CD1c-positive myeloid dendritic cell (primary cell): ENCODE data around the gene NCOA7.
"Not testable (repeated sequence)": the region's sequence is repeated elsewhere in the genome, so short reads cannot be mapped to it uniquely, and the experiment has no call there.

Source experiments
- DNase-seq: peaks from one replicate; pipeline ENCODE4 v3.0.0-alpha.2; 2016; ENCODE audit errors: extremely low spot score

The NCOA7 gene

DNA sequence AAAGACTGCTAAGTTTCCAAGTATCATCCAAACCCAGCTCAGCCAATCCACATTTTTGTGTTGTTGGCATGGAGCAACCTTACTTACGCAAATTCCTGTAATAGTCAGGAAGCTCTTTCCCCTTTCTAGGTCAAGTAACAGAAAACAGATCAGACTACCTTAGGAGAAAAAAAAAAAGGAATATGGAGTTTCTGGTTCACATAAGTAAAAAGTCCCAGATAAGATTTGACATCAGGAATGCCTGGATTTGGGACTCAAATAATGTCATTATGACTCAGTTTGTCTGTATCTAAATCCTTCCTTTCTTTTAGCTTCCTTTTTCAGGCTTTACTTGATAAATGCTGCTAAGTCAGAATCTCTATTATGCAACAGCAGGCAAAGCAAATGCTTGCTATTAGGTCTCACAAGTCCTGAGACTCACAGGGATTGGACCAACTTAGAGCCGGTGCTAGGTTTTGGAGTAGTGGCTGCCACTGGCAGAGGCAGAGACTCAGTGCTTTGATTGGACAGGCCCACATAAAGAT is 44.5 kb downstream of the NCOA7 start:
- DNase-seq = peak; percentile 33

DNA sequence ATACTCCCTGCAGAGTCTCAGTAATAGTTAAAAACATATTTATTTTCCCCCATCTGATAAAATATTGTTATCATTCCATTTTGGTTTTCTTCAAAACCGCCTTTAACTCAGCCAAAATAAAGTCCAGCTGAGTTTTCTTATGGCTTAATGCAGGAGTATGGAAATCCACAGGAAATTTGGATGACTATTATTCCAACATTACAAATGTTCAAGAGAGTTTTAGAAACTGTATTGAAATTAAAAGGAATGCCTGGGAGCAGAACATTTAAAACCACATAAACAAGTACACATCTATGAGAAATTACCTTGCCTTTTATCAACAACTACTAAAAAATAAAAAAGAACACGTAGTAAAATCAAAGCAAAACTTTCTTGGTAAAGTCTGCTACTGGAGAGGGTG is 45.7 kb downstream of the NCOA7 start:
- DNase-seq = no peak

- DNase-seq = no peak
Measured at GRCh38 chr6:125839471-125839870, 48.7 kb downstream of the NCOA7 start.

GRCh38 chr6:125839879-125840278 is 49.1 kb downstream of the NCOA7 start:
- no peak for DNase-seq

DNA sequence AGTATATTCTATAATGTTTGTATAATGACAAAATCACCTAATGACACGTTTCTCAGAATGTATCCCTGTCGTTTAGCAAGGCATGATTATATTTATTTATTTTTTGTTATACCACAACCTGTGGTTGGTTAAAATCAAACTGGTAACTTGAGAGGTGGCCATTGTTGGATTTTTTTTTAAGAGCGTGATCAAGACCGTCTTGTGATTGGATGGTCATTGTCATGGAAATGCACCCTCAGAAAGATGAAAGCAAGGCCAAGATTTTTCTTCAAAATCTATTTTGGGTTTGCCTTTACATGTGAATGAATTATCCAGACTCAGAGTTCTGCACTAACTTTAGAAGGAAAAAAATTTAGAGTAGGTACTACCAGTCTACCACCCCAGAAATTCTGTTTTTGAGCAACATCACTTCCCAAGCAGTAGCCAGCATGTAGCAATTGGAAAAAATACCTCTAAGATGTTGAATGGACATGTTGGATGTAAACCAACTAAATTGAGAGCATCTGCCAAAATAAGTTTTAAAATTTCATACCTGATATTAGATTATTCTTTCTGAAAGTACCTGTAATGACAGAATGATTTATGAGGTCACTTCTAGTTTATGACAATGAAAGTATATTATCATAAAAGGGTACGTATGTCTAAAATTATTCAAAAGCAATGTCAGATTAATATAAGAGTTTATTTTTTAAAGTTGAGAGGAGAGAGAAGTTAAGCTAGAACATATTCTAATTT is 50.8 kb downstream of the NCOA7 start:
- DNase-seq = no peak

DNA sequence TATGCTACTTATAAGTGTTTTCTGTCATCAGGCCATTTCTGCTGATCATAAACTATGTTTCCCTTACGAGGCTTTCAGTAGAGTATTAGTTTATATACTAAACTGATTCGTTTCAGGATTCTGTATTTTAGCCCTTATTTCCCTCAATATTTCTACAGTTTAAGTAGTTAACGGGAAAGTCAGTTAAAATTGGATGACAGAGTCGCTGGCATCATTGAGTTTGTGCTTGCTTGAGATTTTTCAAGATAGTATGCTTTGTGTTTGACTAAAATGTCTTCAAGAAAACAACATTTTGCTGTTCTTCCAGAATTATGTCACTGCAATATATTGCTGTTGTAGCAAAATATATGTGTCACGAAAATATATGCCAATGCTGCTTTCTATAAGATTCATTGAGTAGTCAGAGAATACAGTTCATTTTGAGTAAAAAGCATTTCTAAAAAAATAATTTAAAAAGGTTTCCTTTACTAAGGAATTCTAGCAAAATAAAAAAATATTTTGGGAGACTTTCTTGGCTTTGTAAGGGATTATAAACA is 51.4 kb downstream of the NCOA7 start:
- DNase-seq = no peak

DNA sequence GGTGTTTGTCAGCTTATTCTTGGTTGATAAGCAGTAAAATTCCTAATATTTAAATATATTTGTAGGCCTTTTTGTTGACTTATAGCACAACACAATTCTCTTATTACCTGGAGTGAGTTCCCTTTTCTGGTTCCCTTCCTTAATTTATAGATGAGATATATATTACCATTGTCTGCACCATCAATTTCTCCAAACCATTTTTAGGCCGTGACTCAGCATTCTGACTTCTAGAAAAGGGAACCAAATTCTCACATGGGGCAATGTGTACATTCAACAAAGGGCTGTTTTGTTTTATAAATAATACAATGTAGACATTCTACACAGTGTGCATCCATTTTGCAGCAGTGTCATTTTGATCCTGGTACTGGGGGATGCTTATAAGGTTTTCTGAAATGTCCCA is 52.8 kb downstream of the NCOA7 start:
- DNase-seq = peak; percentile 81

- no peak for DNase-seq
Measured at GRCh38 chr6:125844989-125845388, 54.2 kb downstream of the NCOA7 start.

DNA sequence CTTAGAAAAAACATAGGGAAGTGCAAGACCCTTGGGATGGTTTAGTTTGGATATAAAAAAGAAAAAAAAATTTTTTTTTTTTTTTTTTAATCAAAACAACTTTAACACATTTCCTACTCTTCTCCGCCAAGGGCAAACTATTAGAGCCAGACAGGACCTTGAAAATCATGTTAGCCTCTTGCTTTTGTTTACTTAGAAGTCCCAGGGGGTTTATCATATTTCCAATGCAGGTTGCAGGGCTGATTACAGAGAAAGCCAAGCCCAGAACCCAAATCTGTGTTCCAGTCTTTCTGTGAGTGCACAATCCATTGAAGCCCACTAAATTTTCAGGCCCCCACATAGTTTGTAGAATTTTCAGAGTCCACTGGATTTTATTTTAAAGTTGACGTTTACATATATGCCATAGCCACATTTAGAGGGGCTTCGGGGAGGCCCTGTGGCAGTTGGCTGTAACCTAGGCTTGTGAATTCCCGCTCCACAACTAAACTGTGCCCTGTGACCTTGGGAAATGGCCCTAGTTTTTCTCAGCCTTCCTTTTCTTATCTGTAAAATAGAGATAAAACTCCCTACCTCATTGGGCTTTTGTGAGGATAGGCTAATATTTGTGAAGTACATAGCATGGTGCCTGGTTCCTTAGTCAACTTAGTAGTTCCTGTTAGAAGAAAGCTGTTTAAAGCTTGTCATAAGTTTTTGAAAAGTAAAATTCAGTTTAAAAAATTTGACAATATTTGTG is 55.7 kb downstream of the NCOA7 start:
- no peak for DNase-seq

GRCh38 chr6:125848286-125848685 is 57.5 kb downstream of the NCOA7 start:
- not testable (repeated sequence) for DNase-seq

GRCh38 chr6:125850361-125850760 is 59.6 kb downstream of the NCOA7 start:
- DNase-seq = no peak

- DNase-seq = no peak
Measured at GRCh38 chr6:125852587-125852986, 61.8 kb downstream of the NCOA7 start.

DNA sequence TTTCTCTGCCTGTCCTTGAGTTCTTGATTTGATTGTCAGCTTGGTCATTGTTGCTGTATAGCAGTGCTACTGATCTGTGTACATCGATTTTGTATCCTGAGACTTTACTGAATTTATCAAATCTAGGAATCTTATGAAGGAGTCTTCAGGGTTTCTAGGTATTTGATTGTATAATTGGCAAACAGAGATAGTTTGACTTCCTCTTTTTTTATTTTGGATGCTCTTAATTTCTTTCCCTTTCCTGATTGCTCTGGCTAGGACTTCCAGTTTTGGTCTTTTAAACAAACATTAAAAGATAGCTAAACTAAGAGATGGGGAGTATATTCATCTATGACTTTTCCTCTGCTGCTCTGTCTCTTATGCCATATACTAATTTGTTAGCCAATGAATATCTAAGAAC is 62.4 kb downstream of the NCOA7 start:
- no peak for DNase-seq

GRCh38 chr6:125853756-125854155 is 63.0 kb downstream of the NCOA7 start:
- no peak for DNase-seq

DNA sequence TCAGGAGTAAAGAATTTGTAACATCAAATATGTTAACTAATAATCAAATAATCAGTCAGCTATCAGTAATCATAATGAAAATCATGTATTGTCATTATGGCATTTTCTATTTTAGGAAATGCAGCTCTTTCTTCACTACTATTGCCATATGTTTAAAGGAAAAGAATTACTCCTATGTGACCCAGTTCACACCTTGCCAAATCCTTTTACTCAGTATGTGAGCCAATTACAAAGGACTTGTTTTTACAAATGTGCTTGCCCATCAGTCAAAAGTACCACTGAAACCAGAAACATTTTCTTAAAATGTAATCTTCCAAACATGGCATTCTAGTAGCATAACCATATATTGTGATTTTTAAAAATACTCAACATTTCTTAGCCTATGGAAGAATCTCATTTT is 63.6 kb downstream of the NCOA7 start:
- DNase-seq = no peak

DNA sequence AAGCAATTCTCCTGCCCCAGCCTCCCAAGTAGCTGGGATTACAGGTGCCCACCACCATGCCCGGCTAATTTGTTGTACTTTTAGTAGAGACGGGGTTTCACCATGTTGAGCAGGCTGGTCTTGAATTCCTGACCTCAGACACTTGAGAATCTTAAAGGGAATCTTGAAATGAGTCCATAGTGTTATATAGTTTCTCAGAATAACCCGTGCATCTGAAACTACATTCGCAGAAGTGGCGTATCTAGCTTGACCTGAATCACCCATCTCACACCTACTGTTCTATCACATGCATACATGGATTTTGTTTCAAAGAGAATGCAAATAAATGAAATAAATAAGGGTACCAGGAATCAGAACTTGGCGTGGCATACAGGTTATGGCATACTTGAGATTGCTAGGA is 65.0 kb downstream of the NCOA7 start:
- DNase-seq = no peak

- DNase-seq = no peak
Measured at GRCh38 chr6:125857846-125858245, 67.1 kb downstream of the NCOA7 start.

DNA sequence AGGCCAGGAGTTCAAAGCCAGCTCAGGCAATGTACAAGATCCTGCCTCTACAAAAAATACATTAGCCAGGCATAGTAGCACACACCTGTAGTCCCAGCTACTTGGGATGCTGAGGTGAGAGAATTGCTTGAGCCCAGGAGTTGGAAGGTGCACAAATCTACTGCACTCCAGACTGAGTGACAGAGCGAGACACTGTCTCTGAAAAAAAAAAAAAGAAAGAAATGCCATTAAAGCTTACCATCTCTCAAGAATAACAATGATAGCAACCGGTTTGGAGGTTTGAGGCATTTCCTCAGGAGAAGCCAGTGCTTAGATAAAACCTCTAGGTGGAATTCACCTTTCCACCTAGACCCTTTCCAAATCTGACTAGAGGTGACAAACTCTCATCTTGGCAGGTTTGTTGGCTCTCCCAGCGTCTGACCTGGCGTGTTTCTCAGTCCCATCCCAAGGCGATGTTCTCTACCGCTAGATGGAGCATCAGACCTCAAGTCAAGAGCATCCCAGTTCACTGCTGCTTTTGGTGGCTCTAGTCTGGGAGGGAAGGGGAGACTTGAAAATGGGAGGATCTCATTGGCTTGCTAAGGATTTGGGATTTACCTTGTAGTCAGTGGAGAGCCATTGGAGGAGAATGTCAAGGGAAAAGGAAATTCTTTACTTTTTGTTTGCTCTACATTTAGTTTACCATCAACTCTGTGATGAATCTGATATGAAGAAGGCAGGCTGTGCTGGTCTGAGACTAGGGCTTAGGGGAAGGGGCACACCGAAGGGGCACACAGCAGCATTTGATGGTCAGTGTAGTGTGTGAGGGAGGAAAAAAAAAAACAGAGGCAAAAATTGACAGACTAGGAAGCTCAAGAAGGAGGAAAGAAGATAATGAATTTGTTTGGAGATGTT is 67.9 kb downstream of the NCOA7 start:
- peak; percentile 19 for DNase-seq

DNA sequence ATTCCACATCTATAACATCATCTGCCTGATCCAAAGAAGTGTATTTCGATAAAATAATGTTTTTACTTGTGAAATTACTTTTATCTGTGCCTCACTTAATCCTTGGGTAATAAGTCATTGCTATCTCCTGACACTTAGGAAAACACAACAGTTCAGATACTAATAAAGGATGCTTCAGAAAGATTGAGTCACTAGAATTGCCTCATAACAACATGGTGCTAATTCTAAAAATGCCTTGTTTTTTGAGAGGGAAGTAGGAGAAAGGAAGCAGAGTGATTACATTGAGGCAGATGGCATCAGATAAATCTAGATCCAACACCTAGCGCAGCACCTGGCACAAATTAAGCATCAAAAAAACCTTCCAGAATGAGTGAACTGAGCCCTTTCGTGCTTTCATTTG is 69.0 kb downstream of the NCOA7 start:
- peak; percentile 24 for DNase-seq

DNA sequence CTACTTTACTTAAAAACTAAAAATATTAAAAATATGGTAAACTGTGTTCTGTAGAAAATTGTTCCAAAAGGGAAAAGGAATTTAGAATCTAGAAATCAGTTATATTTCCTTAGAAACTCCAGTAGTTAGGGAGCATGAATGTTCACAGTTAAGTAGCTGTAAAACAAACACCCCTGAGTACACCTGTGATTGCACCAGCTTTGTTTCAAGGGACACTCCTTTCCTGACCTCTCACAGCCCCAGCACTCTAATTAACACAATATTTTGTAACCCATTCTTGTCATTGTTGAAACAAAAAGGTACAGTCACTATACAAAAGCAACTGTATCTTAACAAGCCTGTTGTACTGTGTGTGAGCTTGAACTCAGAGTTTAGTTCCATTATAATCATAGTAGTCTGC is 72.3 kb downstream of the NCOA7 start:
- no peak for DNase-seq

GRCh38 chr6:125865015-125865414 is 74.3 kb downstream of the NCOA7 start:
- DNase-seq = no peak

DNA sequence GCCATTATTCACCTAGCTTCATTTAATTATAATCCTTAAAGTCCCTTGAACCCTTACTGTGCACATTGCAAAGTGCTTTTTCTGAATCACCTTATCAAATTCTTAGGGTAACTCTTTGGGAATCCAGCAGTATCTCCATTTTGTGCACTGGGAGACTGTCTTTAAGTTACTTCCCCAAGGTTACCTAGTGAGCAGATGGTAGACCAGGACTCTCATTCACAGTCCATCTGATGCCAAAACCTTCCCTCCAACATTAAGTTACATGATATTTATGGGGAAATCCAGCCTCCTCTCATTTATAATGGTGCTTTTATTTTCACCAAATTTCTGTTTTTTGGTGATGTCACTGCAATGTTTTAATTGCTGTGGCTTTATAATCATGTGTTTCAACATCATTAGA is 75.7 kb downstream of the NCOA7 start:
- DNase-seq = no peak
